ENCODE results near the gene FOCAD. TPM values are rescaled to one million over a fixed set of nuclear protein-coding genes. Genes with fewer than 3 reads are reported as not detected.

FOCAD gene
- total and polyA plus RNA-seq, 2 of the 8 experiments (the other 6 are each of a cell fraction or from before 2014, with no cell fraction given), result 22.0 to 38.4 TPM

DNA sequence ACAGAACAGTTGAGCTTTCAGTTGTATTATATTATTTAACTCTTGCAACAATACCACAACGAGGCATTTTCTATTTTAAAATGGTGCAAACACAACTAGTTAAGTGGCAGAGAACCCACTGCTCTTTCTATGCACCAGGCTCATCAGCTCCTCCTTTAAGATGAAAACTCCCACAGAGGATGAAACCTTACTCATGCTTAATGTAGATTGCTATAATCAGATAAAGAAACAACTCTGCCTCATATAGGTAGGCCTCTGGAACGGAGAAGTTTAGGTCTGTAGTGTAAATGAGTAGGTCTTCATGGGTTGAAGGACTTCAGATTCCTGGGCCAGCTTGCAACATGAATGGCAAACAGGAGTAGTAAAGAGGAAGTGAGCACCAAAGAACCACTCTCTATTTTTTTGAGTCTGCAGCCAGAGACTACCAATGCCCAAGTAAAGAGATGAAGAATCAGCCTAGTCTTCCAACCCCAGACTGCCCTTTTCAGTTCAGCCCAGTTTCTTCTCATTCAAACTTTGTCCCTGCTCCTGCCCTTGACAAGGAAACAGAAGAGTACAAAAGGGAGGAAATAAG, 313.5 kb downstream of the FOCAD start:
- no peak overlapping the region for H3K56ac ChIP-seq (replicated peaks; ENCODE audit: insufficient read length, low read depth, low read length)
- no peak overlapping the region for H3K14ac ChIP-seq (ENCODE audit: insufficient read length)
- H3K9ac ChIP-seq (replicated peaks in 1 of 4; ENCODE audit: extremely low read depth in 1 of 4, low read depth in 3 of 4, low read length in 3 of 4), result no peak overlapping the region
- TF ChIP-seq YY1 (IDR thresholded peaks at IDR 0.05; ENCODE audit: low read depth, low read length), result no peak
- no peak for TF ChIP-seq CBX5 (IDR thresholded peaks at IDR 0.05; ENCODE audit: low read depth, low read length)
- no peak for TF ChIP-seq SRF (IDR thresholded peaks at IDR 0.05; ENCODE audit: low read depth, low read length)
- no peak for TF ChIP-seq HDAC2 (IDR thresholded peaks at IDR 0.05; ENCODE audit: borderline replicate concordance in 1 of 2, low read depth in 2 of 2, low read length in 2 of 2)
- TF ChIP-seq TBP (IDR thresholded peaks at IDR 0.05; ENCODE audit: low read depth, low read length), result no peak
- TF ChIP-seq, protein P1, sequence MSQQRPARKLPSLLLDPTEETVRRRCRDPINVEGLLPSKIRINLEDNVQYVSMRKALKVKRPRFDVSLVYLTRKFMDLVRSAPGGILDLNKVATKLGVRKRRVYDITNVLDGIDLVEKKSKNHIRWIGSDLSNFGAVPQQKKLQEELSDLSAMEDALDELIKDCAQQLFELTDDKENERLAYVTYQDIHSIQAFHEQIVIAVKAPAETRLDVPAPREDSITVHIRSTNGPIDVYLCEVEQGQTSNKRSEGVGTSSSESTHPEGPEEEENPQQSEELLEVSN (IDR thresholded peaks at IDR 0.05), result no peak
- TF ChIP-seq ASH2L (IDR thresholded peaks at IDR 0.05; ENCODE audit: low read length), result no peak
- TF ChIP-seq BCL11A (IDR thresholded peaks at IDR 0.05; ENCODE audit: low read depth in 2 of 2, low read length in 2 of 2), result no peak
- H3K27ac ChIP-seq (ENCODE audit: low read depth, low read length), result no peak overlapping the region
- no peak overlapping the region for H2AK5ac ChIP-seq (ENCODE audit: low read depth, low read length)
- no peak overlapping the region for H3K4me3 ChIP-seq (ENCODE audit: extremely low read depth in 1 of 4, insufficient read depth in 2 of 4, low read depth in 3 of 4, low read length in 4 of 4)
- no peaks in the 10 kb centered on the region for H3K23me2 ChIP-seq (ENCODE audit: low read depth, low read length)
- no peaks in the 10 kb centered on the region for H3K79me2 ChIP-seq (ENCODE audit: control insufficient read depth in 1 of 2, insufficient read depth in 2 of 2, low read length in 2 of 2)
- no peak overlapping the region for H3K4me2 ChIP-seq (ENCODE audit: insufficient read depth in 1 of 2, low read depth in 2 of 2, low read length in 2 of 2)
- peaks cover 2 to 18% (median 5%) of the 10 kb centered on the region in 4 experiments; a peak in 4 of 8 replicates for H3K36me3 ChIP-seq (ENCODE audit: control insufficient read depth in 2 of 4, insufficient read depth in 4 of 4, low read length in 3 of 4)
- no peaks in the 10 kb centered on the region for H3K27me3 ChIP-seq (replicated peaks in 1 of 4; ENCODE audit: control insufficient read depth in 3 of 4, extremely low read depth in 1 of 4, insufficient read depth in 3 of 4, low read length in 3 of 4)
- H2BK120ac ChIP-seq (replicated peaks; ENCODE audit: low read depth, low read length), result no peak overlapping the region
- no peak overlapping the region for H2AFZ ChIP-seq (ENCODE audit: low read length)
- WGBS, 2 experiments (ENCODE audit: extremely low coverage in 1 of 2, insufficient coverage in 1 of 2, insufficient read length in 1 of 2, insufficient replicate concordance in 2 of 2, low coverage in 1 of 2, low lambda C conversion rate in 2 of 2, missing lambda C conversion rate in 1 of 2), result 74% methylated on average over 2 of the region's 2 CpGs; no CpG with 5 or more reads in 1 of the 2 experiments
- no peak for DNase-seq (ENCODE audit: low read depth in 1 of 2, low spot score in 2 of 2)
- H2BK5ac ChIP-seq (ENCODE audit: low read depth, low read length), result no peak overlapping the region
- POLR2A ChIA-PET (ENCODE audit: partially characterized antibody), result interaction anchor here (1.4 kb wide), 1 partner anchor 17 kb away, joined by 3 read pairs; no protein-coding TSS in a partner anchor
- H4K8ac ChIP-seq (ENCODE audit: extremely low read depth, insufficient read depth, low read length), result no peak overlapping the region
- H3K4ac ChIP-seq (replicated peaks; ENCODE audit: insufficient read length, low read depth, low read length), result no peak overlapping the region
- H3K79me1 ChIP-seq (ENCODE audit: low read depth, low read length), result no peaks in the 10 kb centered on the region
- H2BK12ac ChIP-seq (ENCODE audit: low read depth, low read length), result no peak overlapping the region
- FAIRE-seq, result no peak
- no peaks in the 10 kb centered on the region for H4K20me1 ChIP-seq (replicated peaks in 1 of 2; ENCODE audit: control insufficient read depth in 1 of 2, insufficient read depth in 2 of 2, low read length in 2 of 2)
- H3K18ac ChIP-seq (ENCODE audit: extremely low read depth, low read length), result no peak overlapping the region
- no peaks in the 10 kb centered on the region for H3K9me3 ChIP-seq (ENCODE audit: insufficient read depth in 2 of 2, low read depth in 1 of 2, low read length in 1 of 2)
- H3K23ac ChIP-seq (ENCODE audit: insufficient read length), result no peak overlapping the region
- H2BK15ac ChIP-seq (ENCODE audit: low read length), result no peak overlapping the region
- H2BK20ac ChIP-seq (ENCODE audit: low read length), result no peak overlapping the region
- no peak overlapping the region for H4K5ac ChIP-seq (ENCODE audit: insufficient read length, low read depth, low read length)
- CTCF ChIA-PET (ENCODE audit: partially characterized antibody), result interaction anchor here (1.0 to 1.4 kb wide), 2 partner anchors 11 to 57 kb away, joined by 3 read pairs; no protein-coding TSS in a partner anchor
- H4K91ac ChIP-seq (replicated peaks; ENCODE audit: insufficient read length, low read length), result no peak overlapping the region
- H3K4me1 ChIP-seq (replicated peaks in 1 of 4; ENCODE audit: control insufficient read depth in 3 of 4, insufficient read depth in 4 of 4, low read length in 3 of 4), result peaks cover 0 to 2% (median 0%) of the 10 kb centered on the region in 4 experiments; a peak in 1 of 7 replicates

Data from H1 (cell line).